ENCODE data around the gene PTAFR. TPM values are rescaled to one million over a fixed set of nuclear protein-coding genes. Genes with fewer than 3 reads are reported as not detected.

The PTAFR gene
- total RNA-seq, 2 donors from 2014 or later = 2.2 to 3.9 TPM

DNA sequence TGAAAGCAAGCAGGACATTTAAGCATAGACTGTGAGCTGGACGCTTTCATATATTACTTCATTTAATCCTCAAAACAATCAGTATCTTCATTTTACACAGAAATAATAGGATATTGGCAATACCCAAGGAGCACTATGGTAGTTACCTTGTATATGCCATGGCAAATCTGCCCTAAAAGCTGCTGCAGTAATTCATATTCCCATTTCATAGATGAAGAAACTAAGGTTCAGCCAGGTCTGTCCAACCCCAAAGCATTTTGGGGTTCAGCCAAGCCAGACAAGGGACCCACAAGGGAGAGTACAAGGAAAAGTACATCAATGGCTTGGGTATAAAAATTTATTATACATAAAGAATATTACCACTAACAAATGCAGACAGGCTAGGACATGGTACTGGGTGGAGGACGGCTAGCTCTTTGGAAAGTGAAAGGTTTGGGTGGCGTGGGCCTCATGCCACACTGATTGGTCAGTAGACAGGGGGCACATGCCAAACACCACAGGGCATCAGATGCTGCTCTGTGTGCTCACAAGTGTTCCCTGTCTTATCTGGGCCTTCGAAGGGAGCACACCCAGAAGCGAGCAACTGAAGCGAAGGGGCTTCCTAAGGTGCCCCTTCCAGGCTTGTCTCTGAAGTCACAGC, 23.9 kb upstream of the PTAFR start:
- Histone ChIP-seq H3K4me1 (no peaks in the 10 kb centered on the region), H3K36me3 (peaks cover 15% of the 10 kb centered on the region), H3K9me3 (no peaks in the 10 kb centered on the region), H3K4me3 (no peak overlapping the region), H3K9ac (ENCODE audit: low read depth in 2 of 2, low read length in 2 of 2) (no peak overlapping the region), H3K27ac (no peak overlapping the region), H3K27me3 (no peaks in the 10 kb centered on the region)
- TF ChIP-seq, protein P1, sequence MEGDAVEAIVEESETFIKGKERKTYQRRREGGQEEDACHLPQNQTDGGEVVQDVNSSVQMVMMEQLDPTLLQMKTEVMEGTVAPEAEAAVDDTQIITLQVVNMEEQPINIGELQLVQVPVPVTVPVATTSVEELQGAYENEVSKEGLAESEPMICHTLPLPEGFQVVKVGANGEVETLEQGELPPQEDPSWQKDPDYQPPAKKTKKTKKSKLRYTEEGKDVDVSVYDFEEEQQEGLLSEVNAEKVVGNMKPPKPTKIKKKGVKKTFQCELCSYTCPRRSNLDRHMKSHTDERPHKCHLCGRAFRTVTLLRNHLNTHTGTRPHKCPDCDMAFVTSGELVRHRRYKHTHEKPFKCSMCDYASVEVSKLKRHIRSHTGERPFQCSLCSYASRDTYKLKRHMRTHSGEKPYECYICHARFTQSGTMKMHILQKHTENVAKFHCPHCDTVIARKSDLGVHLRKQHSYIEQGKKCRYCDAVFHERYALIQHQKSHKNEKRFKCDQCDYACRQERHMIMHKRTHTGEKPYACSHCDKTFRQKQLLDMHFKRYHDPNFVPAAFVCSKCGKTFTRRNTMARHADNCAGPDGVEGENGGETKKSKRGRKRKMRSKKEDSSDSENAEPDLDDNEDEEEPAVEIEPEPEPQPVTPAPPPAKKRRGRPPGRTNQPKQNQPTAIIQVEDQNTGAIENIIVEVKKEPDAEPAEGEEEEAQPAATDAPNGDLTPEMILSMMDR (IDR thresholded peaks at IDR 0.05) = no peak
- intact Hi-C loops (cut with DNase I) = no loop called here
- no peak for DNase-seq

DNA sequence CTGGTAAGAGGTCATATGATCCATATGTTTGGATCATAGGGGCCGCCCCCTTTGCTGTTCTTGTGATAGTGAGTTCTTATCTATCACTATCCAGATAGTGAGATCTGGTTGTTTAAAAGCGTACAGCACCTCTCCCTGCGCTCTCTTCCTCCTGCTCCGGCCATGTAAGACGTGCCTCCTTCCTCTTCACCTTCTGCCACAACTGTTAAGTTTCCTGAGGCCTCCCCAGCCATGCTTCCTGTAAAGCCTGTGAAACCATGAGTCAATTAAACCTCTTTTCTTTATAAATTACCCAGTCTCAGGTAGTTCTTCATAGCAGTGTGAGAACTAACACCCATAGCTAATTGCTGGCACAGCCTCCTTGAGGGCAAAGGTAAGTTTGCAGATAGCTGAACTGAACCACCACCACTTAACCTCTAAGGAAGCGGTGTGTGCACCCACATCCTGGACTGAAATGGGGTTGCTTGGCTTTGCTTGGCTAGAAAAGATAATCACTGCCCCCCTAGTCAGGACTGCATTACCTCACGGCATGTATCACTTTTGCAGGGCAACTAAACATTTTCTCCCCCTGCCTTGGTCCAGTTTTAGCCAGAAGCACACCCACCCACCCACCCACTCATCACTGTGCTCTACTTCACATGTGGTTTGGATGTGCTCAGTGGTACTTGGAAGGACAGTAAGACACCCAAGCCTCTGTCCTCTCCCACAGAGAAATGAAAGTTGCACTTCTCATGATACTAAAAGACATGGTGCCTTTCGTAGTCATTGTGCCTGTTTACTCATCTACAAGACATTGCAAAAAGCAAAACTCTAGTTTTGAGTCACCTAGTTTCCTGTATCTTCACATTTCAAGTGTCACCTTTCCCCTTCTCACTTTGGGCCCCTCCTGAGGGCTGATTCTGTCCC, 23.1 kb upstream of the PTAFR start:
- H3K27me3 ChIP-seq = no peaks in the 10 kb centered on the region
- H3K9ac ChIP-seq (ENCODE audit: low read depth in 2 of 2, low read length in 2 of 2) = peak overlapping the region in 1 of 2 donors; percentile 40
- TF ChIP-seq, protein P1 (IDR thresholded peaks at IDR 0.05) = no peak
- peak; percentile 36 for DNase-seq
- no peaks in the 10 kb centered on the region for H3K4me1 ChIP-seq
- intact Hi-C loops (cut with DNase I) = no loop called here
- no peaks in the 10 kb centered on the region for H3K9me3 ChIP-seq
- peak overlapping the region; percentile 40 for H3K27ac ChIP-seq
- H3K36me3 ChIP-seq = peaks cover 15% of the 10 kb centered on the region
- no peak overlapping the region for H3K4me3 ChIP-seq

DNA sequence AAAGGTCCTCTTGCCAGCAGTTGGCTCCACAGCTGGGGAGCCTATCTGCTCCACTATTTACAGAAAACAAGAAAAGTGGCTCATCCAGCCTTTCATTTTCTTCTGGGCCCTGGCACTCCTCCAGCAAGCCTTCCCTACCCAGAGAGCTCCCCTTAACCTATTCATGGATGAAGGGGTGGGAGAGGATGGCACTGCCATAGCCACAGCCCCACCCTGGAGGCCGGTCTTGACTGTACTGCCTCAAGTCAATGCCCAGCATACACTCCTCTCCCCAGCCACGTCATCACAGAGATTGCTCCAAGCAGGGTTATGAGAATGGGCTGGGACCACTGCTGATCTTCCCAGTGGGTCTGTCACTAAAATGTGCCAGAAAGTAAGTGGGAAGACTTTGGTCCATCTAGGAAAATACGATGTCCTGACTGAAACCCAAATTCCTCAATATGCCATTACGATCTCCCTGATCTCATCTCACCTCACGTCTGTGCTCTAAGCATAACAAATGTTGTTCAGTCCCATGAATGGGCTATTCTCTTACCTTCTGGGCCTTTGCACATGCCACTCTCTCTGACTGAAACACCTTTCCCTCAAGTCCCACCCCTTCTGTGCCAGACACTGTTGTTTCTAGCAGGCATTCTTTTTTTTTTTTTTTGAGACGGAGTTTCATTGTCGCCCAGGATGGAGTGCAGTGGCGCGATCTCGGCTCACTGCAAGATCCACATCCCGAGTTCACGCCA, 21.4 kb upstream of the PTAFR start:
- no peak overlapping the region for H3K4me3 ChIP-seq
- H3K27ac ChIP-seq = no peak overlapping the region
- intact Hi-C loops (cut with DNase I) = no loop called here
- no peaks in the 10 kb centered on the region for H3K27me3 ChIP-seq
- H3K36me3 ChIP-seq = peaks cover 10% of the 10 kb centered on the region
- no peak for DNase-seq
- TF ChIP-seq, protein P1 (IDR thresholded peaks at IDR 0.05) = no peak
- no peaks in the 10 kb centered on the region for H3K4me1 ChIP-seq
- no peak overlapping the region for H3K9ac ChIP-seq (ENCODE audit: low read depth in 2 of 2, low read length in 2 of 2)
- no peaks in the 10 kb centered on the region for H3K9me3 ChIP-seq

DNA sequence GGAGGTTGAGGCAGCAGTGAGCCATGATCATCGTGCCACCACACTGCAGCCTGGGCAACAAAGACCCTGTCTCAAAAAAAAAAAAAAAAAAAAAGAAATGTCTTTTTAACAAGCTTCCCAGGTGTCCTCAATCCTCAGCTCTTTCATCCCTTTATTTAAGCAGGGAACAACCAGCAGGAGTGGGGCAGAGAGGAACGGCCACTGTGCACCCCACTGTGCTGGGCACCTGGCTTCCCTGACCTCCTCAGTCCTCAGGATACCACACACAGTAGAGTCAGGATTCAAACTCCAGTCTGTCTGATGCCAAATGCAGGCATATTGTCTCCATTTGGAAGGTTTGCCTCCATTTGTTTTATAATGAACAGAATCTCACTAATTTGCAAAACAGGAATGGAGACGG, 19.8 kb upstream of the PTAFR start:
- no peaks in the 10 kb centered on the region for H3K4me1 ChIP-seq
- no peaks in the 10 kb centered on the region for H3K27me3 ChIP-seq
- no peak overlapping the region for H3K4me3 ChIP-seq
- TF ChIP-seq, protein P1 (IDR thresholded peaks at IDR 0.05) = no peak
- no peak overlapping the region for H3K27ac ChIP-seq
- peaks cover 8% of the 10 kb centered on the region for H3K36me3 ChIP-seq
- no peak overlapping the region for H3K9ac ChIP-seq (ENCODE audit: low read depth in 2 of 2, low read length in 2 of 2)
- H3K9me3 ChIP-seq = no peaks in the 10 kb centered on the region
- no peak for DNase-seq
- intact Hi-C loops (cut with DNase I) = no loop called here

DNA sequence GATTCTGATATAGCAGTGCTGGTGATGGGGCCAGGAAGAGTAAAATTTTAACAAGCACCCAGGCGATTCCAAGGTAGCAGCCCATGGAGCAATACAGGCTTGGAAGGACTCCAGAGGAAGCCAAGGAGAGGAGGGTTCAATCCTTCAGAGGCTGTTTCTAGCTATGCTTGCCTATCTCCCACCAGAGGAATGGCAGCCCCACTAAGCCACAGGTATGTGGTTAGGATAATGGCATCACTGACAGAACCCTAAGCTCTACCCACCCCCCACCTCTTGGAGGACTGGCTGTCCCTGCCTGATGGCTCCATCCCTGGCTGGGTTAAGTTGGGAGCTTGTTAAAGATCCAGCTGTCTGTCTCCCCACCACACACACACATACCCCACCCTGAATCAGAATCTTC, 19.3 kb upstream of the PTAFR start:
- TF ChIP-seq, protein P1 (IDR thresholded peaks at IDR 0.05) = no peak
- no peak for DNase-seq
- intact Hi-C loops (cut with DNase I) = no loop called here
- peaks cover 3% of the 10 kb centered on the region for H3K36me3 ChIP-seq
- H3K4me1 ChIP-seq = no peaks in the 10 kb centered on the region
- no peaks in the 10 kb centered on the region for H3K9me3 ChIP-seq
- no peaks in the 10 kb centered on the region for H3K27me3 ChIP-seq
- no peak overlapping the region for H3K4me3 ChIP-seq
- no peak overlapping the region for H3K9ac ChIP-seq (ENCODE audit: low read depth in 2 of 2, low read length in 2 of 2)
- no peak overlapping the region for H3K27ac ChIP-seq
